ENCODE measurements around the gene RPL35A.
"Not testable (repeated sequence)": the region's sequence is repeated elsewhere in the genome, so short reads cannot be mapped to it uniquely, and the experiment has no call there.

Gene RPL35A

DNA sequence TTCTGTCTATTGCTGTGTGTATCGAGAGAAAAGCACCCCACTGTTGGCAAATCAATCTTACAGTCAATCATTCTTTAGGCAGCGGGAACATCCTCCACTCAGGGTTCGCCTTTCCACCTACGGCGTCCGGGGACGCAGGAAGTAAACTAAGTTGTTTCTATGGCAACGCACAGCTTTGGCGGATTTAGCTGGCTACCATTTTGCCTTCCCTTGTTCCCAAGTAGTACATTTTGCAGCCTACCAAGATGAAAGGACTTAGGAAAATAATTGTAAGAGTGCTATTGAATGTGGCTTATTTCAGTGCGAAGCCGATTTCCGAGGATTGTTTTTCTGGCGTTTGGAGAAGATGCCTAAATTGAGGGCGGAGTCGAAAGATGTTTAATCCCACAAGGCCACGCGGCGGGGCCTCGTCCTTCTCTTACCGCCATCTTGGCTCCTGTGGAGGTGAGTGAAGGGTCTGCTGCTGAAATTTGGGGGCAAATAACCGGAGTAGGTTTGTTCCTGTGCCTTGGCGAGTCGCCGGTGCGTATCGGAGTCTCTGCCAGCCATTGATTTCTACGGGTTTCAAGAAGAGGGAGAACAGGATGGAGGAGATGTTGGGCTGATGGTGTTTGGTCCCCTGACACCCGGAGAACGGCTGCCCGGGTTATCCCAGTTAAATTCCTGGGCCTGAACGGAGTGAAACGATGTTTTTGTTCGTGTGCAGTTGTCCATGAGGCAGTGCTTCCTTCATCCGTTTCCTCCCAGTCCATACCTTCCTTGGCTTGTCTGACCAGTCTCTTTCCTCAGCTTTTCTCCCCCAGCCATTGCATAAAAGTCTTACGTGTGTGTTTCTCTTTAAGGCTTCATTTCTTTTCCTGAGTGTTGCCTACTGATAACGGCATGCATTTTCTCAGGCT, at the start of gene RPL35A:
Gene RPL35A (plus strand): TSS at position 413 of the 899 bp plus-strand sequence. CDS start 778 bp downstream, outside the sequence.
- peak; percentile 96 for DNase-seq

DNA sequence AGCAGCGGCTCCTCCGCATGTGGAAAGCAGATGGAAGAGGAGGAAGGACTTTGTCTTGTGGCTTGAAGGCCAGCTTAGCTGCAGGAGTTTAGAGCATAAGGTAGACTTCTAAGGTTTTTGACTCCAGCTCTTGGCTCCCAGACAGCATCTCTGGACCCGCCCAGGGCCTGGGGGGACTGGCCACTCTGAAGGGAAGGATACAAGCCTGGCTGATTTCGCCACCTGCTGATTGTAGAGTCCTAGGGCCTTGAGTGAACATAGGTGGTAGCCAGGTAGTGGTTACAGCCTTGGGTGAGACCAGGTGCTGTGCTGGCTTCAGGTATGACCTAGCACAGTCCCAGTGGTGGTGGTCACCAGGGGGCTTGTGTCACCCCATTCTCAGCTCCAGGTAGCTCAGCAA, 48.4 kb upstream of the RPL35A start:
- no peak for DNase-seq

DNA sequence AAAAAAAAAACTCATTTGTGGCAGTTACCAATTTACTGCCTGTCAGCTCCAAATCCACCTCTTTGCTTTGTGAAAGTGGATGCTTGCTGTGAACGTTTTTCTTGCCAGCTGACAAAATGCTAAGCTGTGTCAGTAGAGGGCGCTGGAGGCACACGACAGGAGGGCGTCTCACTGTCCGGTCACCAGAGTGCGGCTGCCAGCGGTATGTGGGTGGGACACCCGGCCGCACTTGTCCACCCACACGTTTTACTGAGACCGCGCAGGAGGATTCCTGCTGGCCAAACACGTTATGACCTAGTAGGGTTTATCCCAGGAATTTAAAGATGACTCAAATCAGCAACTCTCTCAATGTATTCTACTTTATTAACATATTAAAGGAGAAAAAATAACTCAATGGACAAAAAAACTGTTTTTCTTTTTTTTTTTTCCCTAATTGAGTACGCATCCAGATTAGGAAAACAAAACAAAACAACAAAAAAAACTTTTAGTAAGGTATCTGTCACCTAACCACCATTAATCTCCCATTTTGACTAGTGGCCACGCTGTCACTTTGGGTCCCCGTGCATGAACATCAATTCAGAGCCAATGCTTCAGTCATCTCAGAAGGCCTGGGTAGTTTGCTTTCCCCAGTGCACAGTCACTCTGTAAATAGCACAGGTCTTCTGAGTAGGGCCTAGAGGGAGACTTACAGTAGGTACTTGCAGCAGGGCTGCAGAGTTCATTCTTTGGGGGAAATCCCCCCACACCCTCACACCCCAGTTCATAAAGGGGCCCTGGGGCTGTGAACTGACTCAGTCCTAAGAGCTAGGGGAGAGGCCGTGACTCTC, 43.8 kb upstream of the RPL35A start:
- peak; percentile 63 for DNase-seq

DNA sequence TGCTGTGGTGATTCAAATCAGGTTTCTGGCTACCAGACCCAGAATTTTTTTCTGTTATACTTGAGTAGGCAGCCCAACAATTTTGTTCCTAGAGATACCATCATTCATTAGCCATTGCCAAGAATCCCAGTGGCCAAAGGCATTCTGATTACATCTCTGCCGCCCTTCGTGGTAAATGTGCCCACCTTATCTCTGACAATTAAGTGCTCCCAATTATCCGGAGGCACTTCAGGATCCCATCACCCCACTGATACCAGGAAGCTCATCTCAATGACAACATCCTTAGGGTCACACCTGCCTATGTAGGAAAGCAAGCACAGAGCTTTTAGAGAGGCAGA, 43.2 kb upstream of the RPL35A start:
- DNase-seq = no peak

DNA sequence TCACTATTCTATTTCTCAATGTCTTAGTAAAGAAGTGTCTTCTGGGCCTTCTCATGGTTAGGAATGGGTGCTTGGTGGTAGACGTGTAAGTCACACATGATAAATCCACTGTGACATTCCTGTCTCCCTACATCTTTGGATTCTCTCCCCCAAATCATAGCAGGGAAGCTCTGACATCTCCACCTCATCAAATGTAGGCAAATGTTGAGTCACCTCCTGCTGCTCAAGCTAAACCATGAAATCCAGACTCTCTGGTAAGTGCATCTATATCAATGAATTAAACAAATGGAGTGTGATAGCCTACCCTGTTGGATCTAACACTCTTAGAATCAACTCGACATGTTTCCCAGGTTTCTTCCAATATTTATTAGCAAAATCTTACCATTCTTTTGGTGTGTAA, 42.8 kb upstream of the RPL35A start:
- no peak for DNase-seq

DNA sequence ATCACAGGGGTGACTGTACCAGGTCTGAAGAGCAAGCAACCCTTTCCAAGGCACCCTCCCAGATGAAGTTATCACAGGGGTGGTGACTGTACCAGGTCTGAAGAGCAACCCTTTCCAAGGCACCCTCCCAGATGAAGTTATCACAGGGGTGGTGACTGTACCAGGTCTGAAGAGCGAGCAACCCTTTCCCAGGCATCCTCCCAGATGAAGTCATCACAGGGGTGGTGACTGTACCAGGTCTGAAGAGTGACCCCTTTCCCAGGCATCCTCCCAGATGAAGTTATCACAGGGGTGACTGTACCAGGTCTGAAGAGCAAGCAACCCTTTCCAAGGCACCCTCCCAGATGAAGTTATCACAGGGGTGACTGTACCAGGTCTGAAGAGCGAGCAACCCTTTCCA, 41.4 kb upstream of the RPL35A start:
- not testable (repeated sequence) for DNase-seq

DNA sequence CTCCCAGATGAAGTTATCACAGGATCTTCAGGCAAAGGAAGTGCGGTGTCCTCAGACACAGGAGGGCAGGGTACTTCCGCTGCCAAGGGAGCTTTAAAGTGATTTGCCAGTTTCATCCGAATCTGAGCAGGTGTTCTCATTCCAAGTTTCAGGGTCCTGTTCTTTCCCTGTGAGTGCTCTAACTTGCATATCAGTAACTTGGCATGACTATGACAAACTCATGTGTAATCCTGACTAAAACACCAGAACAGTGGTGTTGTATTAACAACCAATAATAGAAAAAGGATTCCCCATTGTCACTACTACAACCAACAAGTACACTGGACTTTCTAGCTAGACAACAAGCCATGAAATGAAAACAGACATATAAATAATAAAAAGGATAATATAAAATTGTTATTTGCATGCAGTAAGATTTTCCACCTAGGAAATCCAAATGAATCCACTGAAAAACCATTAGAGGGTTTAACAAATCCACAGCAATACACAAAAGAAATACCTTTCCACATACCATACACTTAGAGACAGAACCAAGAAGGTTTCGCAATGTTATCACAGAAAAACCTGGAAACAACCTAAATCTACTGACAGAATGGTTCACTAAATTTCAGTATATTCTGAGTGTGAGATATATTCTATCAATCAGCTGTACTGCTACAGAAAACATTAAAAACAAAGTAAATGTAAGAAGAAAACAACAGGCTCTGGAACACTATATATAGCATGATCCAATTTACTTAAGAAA, 40.9 kb upstream of the RPL35A start:
- DNase-seq = no peak

DNA sequence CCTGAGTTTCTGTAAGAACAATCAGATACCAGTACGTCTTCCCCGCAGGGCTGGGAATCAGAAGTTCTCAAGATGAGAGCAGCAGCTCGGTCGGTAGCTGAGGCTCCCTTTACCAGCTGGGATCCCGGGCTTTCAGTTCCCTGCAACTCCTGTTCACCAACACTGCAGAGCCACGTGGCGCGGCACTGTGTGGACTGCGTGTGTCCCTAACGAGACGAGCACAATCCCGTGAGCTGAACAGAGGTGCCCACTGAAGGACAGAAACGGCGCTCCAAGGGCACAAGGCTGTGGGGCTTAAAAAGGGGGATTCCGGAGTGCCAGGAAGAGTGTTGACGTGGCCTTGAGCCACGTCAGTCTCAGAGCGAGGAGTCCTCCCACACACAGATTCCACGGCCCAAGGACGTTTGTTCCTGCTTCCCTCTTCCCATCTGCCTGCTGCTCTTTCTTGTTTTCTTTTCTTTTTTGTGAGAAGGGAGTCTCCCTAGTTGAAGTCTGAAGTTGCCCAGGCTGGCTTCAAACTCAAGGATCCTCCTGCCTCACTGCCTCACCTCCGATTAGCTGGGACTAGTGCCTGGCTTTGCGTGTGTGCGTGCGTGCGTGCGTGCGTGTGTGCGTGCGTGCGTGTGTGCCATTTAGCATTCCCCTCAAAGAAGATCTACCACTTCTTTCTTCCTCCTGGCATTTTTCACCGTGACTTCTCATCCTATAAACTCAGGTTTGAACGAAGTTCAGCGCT, 37.1 kb upstream of the RPL35A start:
- no peak for DNase-seq

DNA sequence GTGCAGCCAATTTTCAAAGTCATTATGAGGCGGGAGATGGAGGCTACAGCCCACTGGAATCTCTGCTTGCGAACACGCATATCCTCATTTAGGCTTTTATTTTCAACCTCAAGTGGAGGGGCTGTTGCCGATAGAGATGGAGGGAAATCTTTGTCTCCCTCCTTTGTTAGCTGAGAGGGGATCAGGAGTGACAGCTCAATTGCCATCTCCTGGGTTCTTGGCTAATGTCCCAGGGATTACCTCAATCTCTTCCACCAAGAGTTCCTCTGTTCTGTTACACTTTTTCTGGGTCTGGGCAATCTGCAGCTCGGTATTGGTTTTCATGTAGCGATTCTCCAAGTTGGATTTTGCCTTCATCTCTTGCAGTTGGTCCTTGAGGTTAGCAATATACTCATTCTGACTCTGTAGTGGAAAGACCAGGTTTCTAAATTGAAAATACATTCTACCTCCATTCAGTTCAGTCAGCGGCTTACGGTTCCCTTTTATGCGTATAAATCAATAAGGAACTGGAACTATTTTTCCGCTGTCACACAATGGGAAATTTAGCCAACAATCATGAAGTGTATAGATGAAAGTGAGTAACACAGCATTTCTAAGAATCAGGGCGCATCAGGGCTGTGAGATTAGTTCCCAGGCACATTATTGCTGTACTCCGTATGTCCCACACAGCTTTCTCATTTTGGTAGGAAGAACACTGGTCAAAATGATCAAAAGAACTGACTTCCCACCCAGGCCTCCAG, 36.2 kb upstream of the RPL35A start:
- no peak for DNase-seq

DNA sequence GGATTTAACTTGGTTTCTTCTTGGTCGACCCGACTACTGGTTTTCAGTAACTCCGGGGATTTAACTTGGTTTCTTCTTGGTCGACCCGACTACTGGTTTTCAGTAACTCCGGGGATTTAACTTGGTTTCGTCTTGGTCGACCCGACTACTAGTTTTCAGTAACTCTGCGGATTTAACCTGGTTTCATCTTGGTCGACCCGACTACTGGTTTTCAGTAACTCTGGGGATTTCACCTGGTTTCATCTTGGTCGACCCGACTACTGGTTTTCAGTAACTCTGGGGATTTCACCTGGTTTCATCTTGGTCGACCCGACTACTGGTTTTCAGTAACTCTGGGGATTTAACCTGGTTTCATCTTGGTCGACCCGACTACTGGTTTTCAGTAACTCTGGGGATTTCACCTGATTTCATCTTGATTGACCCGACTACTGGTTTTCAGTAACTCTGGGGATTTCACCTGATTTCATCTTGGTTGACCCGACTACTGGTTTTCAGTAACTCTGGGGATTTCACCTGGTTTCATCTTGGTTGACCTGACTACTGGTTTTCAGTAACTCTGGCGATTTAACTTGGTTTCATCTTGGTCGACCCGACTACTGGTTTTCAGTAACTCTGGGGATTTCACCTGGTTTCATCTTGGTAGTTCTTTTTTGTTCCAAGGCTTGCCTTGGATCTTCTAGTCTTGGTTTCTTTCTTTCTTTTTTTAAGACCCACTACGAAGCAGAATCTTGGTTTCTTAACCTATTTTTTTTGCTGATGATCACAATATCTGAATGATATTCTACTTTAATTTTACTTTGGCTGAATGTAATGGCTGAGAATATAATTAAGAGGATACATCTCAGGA, 28.3 kb upstream of the RPL35A start:
- DNase-seq = not testable (repeated sequence)

DNA sequence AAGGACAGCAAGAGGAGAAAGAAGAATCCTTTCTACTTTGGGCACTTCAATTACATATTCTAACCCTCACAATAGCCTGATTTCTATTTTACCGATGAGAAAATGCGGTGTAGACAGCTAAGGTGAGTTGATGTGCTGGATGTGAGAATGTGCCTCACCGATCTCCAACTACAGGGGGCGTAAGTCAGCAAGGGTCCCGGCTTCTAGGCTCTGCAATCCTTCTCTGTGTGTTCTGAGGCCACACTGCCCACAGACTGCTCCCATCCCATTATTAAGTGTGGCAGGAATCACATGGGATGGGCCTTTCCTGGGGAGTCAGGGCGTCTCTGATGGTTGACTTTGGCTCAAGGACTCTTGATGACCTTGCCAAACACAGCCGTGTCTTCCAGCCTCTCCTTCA, 23.6 kb upstream of the RPL35A start:
- no peak for DNase-seq

DNA sequence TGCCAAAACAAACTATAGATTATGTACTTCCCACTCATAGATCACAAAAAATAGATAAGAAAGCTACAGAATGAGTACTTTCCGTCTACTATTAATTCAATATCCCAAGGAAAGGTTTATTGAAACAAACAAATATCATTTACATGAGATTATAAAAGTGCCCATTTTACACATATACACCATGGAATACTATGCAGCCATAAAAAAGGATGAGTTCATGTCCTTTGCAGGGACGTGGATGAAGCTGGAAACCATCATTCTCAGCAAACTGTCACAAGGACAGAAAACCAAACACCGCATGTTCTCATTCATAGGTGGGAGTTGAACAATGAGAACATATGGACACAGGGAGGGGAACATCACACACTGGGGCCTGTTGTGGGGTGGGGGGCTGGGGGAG, 22.4 kb upstream of the RPL35A start:
- not testable (repeated sequence) for DNase-seq

DNA sequence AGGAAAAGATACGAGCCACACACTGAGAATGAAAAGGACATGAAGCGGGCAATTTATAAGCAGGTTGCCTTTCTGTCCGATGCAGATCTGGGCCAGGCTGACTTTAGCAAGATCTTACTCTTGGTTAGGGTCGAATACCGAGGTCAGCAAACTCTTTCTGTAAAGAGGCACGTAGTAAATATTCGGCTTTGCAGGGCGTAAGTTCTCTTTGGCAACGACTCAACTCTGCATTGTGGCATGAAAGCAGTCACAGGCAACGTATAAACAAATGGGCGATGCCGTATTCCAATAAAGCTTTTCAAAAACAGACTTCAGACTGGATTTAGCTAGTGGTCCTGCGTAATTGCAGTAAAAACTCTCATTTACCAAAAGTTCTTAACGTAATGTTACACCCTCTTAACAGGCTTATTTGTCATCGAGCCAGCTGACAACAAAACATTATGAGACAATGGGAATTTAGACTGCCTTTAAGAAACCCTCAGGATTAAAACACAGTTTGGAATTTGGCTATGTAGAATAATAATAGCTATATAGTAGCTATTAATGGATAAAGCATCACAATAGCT, 13.1 kb upstream of the RPL35A start:
- no peak for DNase-seq

DNA sequence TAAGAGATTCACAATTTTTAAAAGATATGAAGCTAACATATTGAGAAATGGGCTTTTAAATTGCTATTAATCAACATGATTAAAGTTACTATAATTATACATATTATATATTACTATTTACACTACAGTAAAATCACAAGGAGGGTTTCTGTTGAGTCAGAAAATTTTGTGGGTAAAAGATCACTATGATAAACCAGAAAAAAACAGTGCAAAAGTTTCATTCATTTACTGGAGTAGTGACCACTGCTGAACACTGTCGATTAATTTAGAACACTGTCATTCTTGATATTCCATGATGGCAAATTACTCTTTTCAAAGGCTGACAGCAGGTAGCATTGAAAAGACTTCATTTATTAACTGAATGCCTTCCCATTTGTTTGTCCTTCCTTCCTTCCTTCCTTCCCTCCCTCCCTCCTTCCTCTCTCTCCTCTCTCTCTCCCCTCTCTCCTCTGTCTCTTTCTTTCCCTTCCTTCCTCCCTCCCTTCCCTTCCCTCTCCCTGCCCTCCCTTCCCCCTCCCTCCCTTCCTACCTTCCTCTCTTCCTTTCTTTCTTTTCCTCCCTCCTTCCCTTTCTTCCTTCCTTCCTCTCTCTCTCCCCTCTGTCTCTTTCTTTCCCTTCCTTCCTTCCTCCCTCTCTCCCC, 9.1 kb upstream of the RPL35A start:
- no peak for DNase-seq

DNA sequence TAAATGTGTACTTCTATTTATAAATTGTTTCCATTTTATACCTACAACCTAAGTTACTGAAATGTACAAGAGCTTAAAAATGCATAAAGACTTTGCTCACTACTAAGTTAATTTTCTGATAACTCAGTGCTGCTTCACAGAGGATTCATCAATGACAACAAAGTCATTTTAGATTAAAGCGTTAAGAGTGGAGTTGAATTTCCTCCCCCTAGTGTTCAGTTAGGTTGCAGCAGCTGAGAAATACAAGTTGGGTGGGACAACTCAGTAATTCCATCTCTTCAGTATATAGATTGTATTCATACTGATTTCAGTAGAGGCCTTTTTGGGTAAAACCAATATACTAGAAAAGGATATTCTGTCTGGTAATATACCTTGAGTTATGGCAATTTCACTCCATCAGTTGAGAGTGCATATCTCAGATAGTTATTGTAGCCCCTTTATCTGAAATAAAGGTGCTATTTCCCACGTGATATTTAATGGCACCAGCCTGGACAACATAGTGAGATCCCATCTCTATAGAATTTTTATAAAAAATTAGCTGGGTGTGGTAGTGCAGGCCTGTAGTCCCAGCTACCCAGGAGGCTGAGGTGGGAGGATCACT, 6.9 kb upstream of the RPL35A start:
- peak; percentile 52 for DNase-seq

DNA sequence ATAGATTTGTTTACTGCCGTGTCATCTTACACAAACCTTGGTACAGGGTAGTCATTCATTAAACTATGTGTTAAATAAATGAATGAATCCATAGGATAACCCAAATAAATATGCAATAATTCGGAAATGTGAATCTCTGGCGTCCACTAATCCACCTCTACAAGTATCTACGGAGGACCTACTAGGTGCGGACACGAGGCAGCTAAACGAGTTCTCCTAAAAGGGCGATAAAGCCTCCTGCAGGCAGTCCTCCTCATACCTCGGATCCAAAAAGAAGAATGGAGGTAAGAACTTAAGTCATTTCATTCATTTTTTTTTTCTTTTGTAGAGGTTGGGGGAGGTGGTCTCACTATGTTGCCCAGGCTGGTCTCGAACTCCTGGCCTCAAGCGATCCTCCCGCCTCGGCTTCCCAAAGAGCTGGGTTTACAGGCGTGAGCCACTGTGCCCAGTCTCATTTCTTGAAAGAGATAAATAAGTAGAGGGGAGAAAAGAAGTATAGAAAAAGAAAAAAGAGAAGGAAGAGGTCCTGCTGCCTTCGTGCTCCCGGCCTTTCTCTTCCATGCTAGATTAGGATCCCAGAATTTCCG, 706 bp upstream of the RPL35A start:
- DNase-seq = no peak

DNA sequence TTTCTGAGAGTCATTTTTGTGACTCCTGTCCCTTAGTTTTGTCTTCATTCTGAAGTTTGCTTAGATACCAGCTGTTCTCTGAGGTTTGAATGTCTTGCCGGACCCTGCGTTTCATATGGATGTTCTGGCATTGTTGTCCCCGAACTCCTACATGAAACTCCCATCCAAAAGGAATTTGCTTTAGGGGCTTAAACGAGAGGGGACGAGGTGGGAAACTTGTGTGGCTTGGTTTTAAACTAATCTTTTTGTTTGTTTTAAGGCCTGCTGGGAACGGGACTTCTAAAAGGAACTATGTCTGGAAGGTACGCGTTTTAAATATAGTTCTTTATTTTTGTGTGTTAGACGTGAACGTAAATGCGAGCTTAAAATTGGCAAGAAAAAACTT, 679 bp downstream of the RPL35A start:
- no peak for DNase-seq

DNA sequence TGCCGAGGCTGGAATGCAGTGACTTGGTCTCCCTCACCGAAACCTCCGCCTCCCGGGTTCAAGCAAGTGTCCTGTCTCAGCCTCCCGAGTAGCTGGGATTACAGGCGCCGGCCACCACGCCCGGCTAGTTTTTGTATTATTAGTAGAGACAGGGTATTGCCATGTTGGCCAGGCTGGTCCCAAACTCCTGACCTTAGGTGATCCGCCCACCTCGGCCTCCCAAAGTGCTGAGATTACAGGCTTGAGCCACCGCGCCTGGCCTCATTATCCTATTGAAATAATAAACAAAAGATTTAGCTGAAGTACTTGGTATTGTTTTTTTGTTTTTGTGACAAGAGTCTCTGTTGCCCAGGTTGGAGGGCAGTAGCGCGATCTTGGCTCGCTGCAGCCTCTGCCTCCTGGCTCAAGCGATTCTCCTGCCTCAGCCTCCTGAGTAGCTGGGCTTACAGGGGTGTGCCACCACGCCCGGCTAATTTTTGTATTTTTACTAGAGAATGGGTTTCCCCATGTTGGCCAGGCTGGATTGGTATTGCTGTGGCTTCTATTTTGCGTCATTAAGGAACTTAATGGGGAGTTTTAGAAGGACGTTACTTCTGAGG, 1.5 kb downstream of the RPL35A start:
- no peak for DNase-seq

DNA sequence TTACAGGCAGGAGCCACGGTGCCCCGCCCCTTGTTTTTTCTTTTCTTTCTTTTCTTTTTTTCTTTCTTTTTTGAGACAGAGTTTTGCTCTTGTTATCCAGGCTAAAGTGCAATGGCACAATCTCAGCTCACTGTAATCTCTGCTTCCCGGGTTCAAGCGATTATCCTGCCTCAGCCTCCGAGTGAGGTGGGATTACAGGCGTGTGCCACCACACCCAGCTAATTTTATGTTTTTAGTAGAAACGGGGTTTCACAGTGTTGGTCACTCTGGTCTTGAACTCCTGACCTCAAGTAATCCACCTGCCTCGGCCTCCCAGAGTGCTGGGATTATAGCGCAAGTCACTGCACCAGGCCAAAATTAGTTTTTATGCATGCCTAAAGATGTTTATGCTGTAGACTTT, 2.5 kb downstream of the RPL35A start:
- DNase-seq = no peak
